Peyer's patch (tissue), 4 donors: Measurements from ENCODE around the gene ATP6V1G2.

Experiments
- CTCF ChIP-seq, 6 experiments: fragments of 450-650 bp in 4 of 6; fragments of 200-600 bp in 2 of 6; sonication (generic) in 1 of 6; IDR thresholded peaks; one replicate each; pipeline ENCODE4 v1.5.1; 2017 to 2019; ENCODE audit warnings: antibody characterized with exemption in 6 of 6, mild to moderate bottlenecking in 3 of 6, moderate library complexity in 1 of 6
- POLR2A ChIP-seq, 2 donors: fragments of 450-650 bp; IDR thresholded peaks; one replicate each; pipeline ENCODE4 v1.5.1; 2017; ENCODE audit warnings: antibody characterized with exemption in 2 of 2, mild to moderate bottlenecking in 2 of 2, moderate library complexity in 2 of 2

- TF ChIP-seq CTCF (IDR thresholded peaks at IDR 0.05) (no peak), POLR2A (IDR thresholded peaks at IDR 0.05) (no peak)
Measured at GRCh38 chr6:31545291-31545690, 1.1 kb downstream of the ATP6V1G2 start.
